ENCODE data around the gene C11orf68. TPM values are rescaled to one million over a fixed set of nuclear protein-coding genes. Genes with fewer than 3 reads are reported as not detected.

Gene C11orf68
- total RNA-seq, 2 donors from 2014 or later: 26.0 to 29.1 TPM

- 85 to 89% methylated on average over 9 to 13 of the region's 13 CpGs for WGBS, 2 experiments (ENCODE audit: insufficient coverage in 1 of 2, insufficient read length in 1 of 2)
- peak; percentile 53 for DNase-seq
- H3K36me3 Mint-ChIP-seq (ENCODE audit: low read depth): no peaks in the 10 kb centered on the region
- H3K27ac Mint-ChIP-seq: peak overlapping the region; percentile 9
- peaks cover 6% of the 10 kb centered on the region for H3K4me1 ChIP-seq (ENCODE audit: control insufficient read depth, insufficient read depth, low read length)
- H3K4me3 Mint-ChIP-seq: peak overlapping the region; percentile 44
- no peak overlapping the region for H3K9ac ChIP-seq (ENCODE audit: extremely low read depth, low read length, poor library complexity, severe bottlenecking)
- H3K4me3 ChIP-seq (ENCODE audit: low read length): no peak overlapping the region
- no peaks in the 10 kb centered on the region for H3K27me3 Mint-ChIP-seq (ENCODE audit: insufficient read depth)
- H3K27me3 ChIP-seq (ENCODE audit: control insufficient read depth, insufficient read depth, low read length, poor library complexity, severe bottlenecking): no peaks in the 10 kb centered on the region
- TF ChIP-seq, protein P1, sequence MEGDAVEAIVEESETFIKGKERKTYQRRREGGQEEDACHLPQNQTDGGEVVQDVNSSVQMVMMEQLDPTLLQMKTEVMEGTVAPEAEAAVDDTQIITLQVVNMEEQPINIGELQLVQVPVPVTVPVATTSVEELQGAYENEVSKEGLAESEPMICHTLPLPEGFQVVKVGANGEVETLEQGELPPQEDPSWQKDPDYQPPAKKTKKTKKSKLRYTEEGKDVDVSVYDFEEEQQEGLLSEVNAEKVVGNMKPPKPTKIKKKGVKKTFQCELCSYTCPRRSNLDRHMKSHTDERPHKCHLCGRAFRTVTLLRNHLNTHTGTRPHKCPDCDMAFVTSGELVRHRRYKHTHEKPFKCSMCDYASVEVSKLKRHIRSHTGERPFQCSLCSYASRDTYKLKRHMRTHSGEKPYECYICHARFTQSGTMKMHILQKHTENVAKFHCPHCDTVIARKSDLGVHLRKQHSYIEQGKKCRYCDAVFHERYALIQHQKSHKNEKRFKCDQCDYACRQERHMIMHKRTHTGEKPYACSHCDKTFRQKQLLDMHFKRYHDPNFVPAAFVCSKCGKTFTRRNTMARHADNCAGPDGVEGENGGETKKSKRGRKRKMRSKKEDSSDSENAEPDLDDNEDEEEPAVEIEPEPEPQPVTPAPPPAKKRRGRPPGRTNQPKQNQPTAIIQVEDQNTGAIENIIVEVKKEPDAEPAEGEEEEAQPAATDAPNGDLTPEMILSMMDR (conservative IDR thresholded peaks at IDR 0.05): no peak
- H3K36me3 ChIP-seq (ENCODE audit: control insufficient read depth, insufficient read depth, low read length): no peaks in the 10 kb centered on the region
- H3K27ac ChIP-seq (ENCODE audit: low read depth, low read length): no peak overlapping the region
- H3K9me3 ChIP-seq (ENCODE audit: control insufficient read depth, low read length): no peaks in the 10 kb centered on the region
- H3K9me3 Mint-ChIP-seq: no peaks in the 10 kb centered on the region
- peaks cover 11% of the 10 kb centered on the region for H3K4me1 Mint-ChIP-seq
Measured at GRCh38 chr11:65947133-65947532, 28.3 kb upstream of the C11orf68 start.

DNA sequence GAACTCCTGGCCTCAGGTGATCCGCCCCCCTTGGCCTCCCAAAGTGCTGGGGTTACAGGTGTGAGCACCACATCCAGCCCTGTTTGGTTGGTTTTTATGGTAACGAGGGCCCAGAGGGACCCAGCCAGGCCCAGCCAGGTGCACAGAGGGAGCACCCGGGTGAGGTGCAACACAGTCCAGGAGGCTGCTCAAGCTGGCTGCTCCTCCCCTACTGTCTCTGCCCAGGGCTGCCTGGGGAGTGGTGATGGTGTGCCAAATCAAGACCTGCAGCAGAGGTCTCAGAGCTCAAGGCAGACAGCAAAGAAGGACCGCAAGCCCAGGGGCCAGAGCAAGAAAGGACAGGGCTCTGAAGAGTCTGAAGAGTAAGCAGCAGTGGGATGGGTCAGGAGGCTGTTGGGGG is 27.8 kb upstream of the C11orf68 start:
- 91 to 96% methylated on average over 4 of the region's 4 CpGs for WGBS, 2 experiments (ENCODE audit: insufficient coverage in 1 of 2, insufficient read length in 1 of 2)
- Histone ChIP-seq H3K27ac (ENCODE audit: low read depth, low read length) (no peak overlapping the region), H3K9me3 (ENCODE audit: control insufficient read depth, low read length) (no peaks in the 10 kb centered on the region), H3K4me1 (ENCODE audit: control insufficient read depth, insufficient read depth, low read length) (peaks cover 6% of the 10 kb centered on the region), H3K27me3 (ENCODE audit: control insufficient read depth, insufficient read depth, low read length, poor library complexity, severe bottlenecking) (no peaks in the 10 kb centered on the region), H3K9ac (ENCODE audit: extremely low read depth, low read length, poor library complexity, severe bottlenecking) (no peak overlapping the region), H3K4me3 (ENCODE audit: low read length) (no peak overlapping the region), H3K36me3 (ENCODE audit: control insufficient read depth, insufficient read depth, low read length) (no peaks in the 10 kb centered on the region)
- Mint-ChIP-seq H3K36me3 (ENCODE audit: low read depth) (no peaks in the 10 kb centered on the region), H3K4me1 (peaks cover 12% of the 10 kb centered on the region), H3K4me3 (peak overlapping the region; percentile 44), H3K9me3 (no peaks in the 10 kb centered on the region), H3K27me3 (ENCODE audit: insufficient read depth) (peaks cover under 1% of the 10 kb centered on the region), H3K27ac (no peak overlapping the region)
- DNase-seq: no peak
- TF ChIP-seq, protein P1 (conservative IDR thresholded peaks at IDR 0.05): no peak

- Histone ChIP-seq H3K4me1 (ENCODE audit: control insufficient read depth, insufficient read depth, low read length) (peaks cover 6% of the 10 kb centered on the region), H3K9ac (ENCODE audit: extremely low read depth, low read length, poor library complexity, severe bottlenecking) (no peak overlapping the region), H3K4me3 (ENCODE audit: low read length) (no peak overlapping the region), H3K36me3 (ENCODE audit: control insufficient read depth, insufficient read depth, low read length) (no peaks in the 10 kb centered on the region), H3K27ac (ENCODE audit: low read depth, low read length) (peak overlapping the region; percentile 3), H3K27me3 (ENCODE audit: control insufficient read depth, insufficient read depth, low read length, poor library complexity, severe bottlenecking) (no peaks in the 10 kb centered on the region), H3K9me3 (ENCODE audit: control insufficient read depth, low read length) (no peaks in the 10 kb centered on the region)
- H3K9me3 Mint-ChIP-seq: no peaks in the 10 kb centered on the region
- H3K4me1 Mint-ChIP-seq: peaks cover 17% of the 10 kb centered on the region
- TF ChIP-seq, protein P1 (conservative IDR thresholded peaks at IDR 0.05): no peak
- H3K4me3 Mint-ChIP-seq: peak overlapping the region; percentile 44
- H3K27me3 Mint-ChIP-seq (ENCODE audit: insufficient read depth): peaks cover 2% of the 10 kb centered on the region
- peak; percentile 78 for DNase-seq
- peak overlapping the region; percentile 84 for H3K27ac Mint-ChIP-seq
- 79 to 82% methylated on average over 11 of the region's 11 CpGs for WGBS, 2 experiments (ENCODE audit: insufficient coverage in 1 of 2, insufficient read length in 1 of 2)
- no peaks in the 10 kb centered on the region for H3K36me3 Mint-ChIP-seq (ENCODE audit: low read depth)
Measured at GRCh38 chr11:65945941-65946558, 27.2 kb upstream of the C11orf68 start.
